A673 (cell line): ENCODE data around the gene CHMP6.

ENCODE experiments used
- EZH2 ChIP-seq: fragments of 200-600 bp; sonication (generic); IDR thresholded peaks from 2 replicates; pipeline ENCODE4 v1.6.1; 2017; ENCODE audit warnings: borderline replicate concordance, low read depth, mild to moderate bottlenecking, mixed read lengths, antibody characterized with exemption, low read length; ENCODE audit not compliant: poor library complexity, severe bottlenecking
- TF ChIP-seq, protein P1 (sequence below): fragments of 300-800, 200-600 bp; sonication (generic); conservative IDR thresholded peaks from 2 replicates; pipeline ENCODE4 v1.5.1; 2017; ENCODE audit warnings: low read depth, mild to moderate bottlenecking, antibody characterized with exemption, low read length, moderate library complexity, mixed read lengths

- TF ChIP-seq, protein P1, sequence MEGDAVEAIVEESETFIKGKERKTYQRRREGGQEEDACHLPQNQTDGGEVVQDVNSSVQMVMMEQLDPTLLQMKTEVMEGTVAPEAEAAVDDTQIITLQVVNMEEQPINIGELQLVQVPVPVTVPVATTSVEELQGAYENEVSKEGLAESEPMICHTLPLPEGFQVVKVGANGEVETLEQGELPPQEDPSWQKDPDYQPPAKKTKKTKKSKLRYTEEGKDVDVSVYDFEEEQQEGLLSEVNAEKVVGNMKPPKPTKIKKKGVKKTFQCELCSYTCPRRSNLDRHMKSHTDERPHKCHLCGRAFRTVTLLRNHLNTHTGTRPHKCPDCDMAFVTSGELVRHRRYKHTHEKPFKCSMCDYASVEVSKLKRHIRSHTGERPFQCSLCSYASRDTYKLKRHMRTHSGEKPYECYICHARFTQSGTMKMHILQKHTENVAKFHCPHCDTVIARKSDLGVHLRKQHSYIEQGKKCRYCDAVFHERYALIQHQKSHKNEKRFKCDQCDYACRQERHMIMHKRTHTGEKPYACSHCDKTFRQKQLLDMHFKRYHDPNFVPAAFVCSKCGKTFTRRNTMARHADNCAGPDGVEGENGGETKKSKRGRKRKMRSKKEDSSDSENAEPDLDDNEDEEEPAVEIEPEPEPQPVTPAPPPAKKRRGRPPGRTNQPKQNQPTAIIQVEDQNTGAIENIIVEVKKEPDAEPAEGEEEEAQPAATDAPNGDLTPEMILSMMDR = no peak
- TF ChIP-seq EZH2 = no peak
These were observed 44.0 kb downstream of the CHMP6 start for GRCh38 chr17:81035521-81036196.
